H1 (cell line): Measurements from ENCODE around the gene IL20RB. TPM values are rescaled to one million over a fixed set of nuclear protein-coding genes. Genes with fewer than 3 reads are reported as not detected.

Source experiments
- CTCF ChIA-PET: fragments of 300-600 bp; sonication (Branson Sonifier 250); formaldehyde crosslinking; loops from one replicate; lab custom pipeline; 2021; ENCODE audit not compliant: partially characterized antibody; lab: Charles Lee
- POLR2A ChIA-PET: fragments of 300-600 bp; sonication (Branson Sonifier 250); formaldehyde crosslinking; loops from one replicate; lab custom pipeline; 2021; ENCODE audit warnings: inconsistent platforms; ENCODE audit not compliant: partially characterized antibody; lab: Charles Lee
- DNase-seq, 2 experiments: peaks; one replicate each; pipeline versions ENCODE4 v3.0.0 to v3.0.0-alpha.2; 2010 to 2022; ENCODE audit warnings: low spot score in 2 of 2, low read depth in 1 of 2, mixed read lengths in 1 of 2
- FAIRE-seq: peaks from 2 replicates; lab custom pipeline; 2011; peaks lifted over from hg19 to GRCh38; lab: Jason Lieb, UNC
- H2AFZ ChIP-seq: 2 replicates; pipeline ENCODE4 v1.8.1; 2012; ENCODE audit warnings: low read length, inconsistent platforms
- H2AK5ac ChIP-seq: 2 replicates; pipeline ENCODE4 v1.6.1; 2013; ENCODE audit warnings: low read depth, low read length
- H2BK120ac ChIP-seq: replicated peaks from 2 replicates; pipeline ENCODE3; 2013; ENCODE audit warnings: low read depth, low read length, inconsistent platforms
- H2BK12ac ChIP-seq: 2 replicates; pipeline ENCODE4 v1.6.1; 2013; ENCODE audit warnings: low read depth, low read length
- H2BK15ac ChIP-seq: 2 replicates; pipeline ENCODE4 v1.6.1; 2013; ENCODE audit warnings: low read length
- H2BK20ac ChIP-seq: 2 replicates; pipeline ENCODE4 v1.6.1; 2013; ENCODE audit warnings: low read length
- H2BK5ac ChIP-seq: 2 replicates; pipeline ENCODE4 v1.6.1; 2013; ENCODE audit warnings: low read depth, low read length
- H3K14ac ChIP-seq: 2 replicates; pipeline ENCODE4 v1.6.1; 2013; ENCODE audit warnings: inconsistent platforms; ENCODE audit not compliant: insufficient read length
- H3K18ac ChIP-seq: 2 replicates; pipeline ENCODE4 v1.6.1; 2013; ENCODE audit warnings: low read length; ENCODE audit errors: extremely low read depth
- H3K23ac ChIP-seq: 2 replicates; pipeline ENCODE4 v1.6.1; 2013; ENCODE audit warnings: inconsistent platforms; ENCODE audit not compliant: insufficient read length
- H3K23me2 ChIP-seq: 2 replicates; pipeline ENCODE4 v1.6.1; 2013; ENCODE audit warnings: low read depth, low read length
- H3K27ac ChIP-seq: 2 replicates; pipeline ENCODE4 v1.6.1; 2011; ENCODE audit warnings: low read depth, low read length, inconsistent platforms
- H3K27me3 ChIP-seq, 4 experiments: replicated peaks in 1 of 4; 1 replicate in 1 of 4; 2 replicates in 3 of 4; pipeline versions ENCODE4 v1.6.1 to v1.8.1; 2011 to 2013; ENCODE audit warnings: low read length in 3 of 4, mild to moderate bottlenecking in 3 of 4, inconsistent platforms in 2 of 4, mixed read lengths in 2 of 4, moderate library complexity in 1 of 4; ENCODE audit not compliant: control insufficient read depth in 3 of 4, insufficient read depth in 3 of 4; ENCODE audit errors: extremely low read depth in 1 of 4
- H3K36me3 ChIP-seq, 4 experiments: 2 replicates each; pipeline versions ENCODE4 v1.6.1 to v1.8.1; 2011 to 2013; ENCODE audit warnings: mild to moderate bottlenecking in 4 of 4, low read length in 3 of 4, moderate library complexity in 2 of 4, control low read depth in 1 of 4, inconsistent platforms in 1 of 4; ENCODE audit not compliant: insufficient read depth in 4 of 4, control insufficient read depth in 2 of 4
- H3K4ac ChIP-seq: replicated peaks from 2 replicates; pipeline ENCODE3; 2013; ENCODE audit warnings: low read length, low read depth, mixed read lengths, inconsistent platforms; ENCODE audit not compliant: insufficient read length
- H3K4me1 ChIP-seq, 4 experiments: replicated peaks in 1 of 4; 1 replicate in 1 of 4; 2 replicates in 3 of 4; pipeline versions ENCODE4 v1.6.1 to v1.8.1; 2011 to 2013; ENCODE audit warnings: low read length in 3 of 4, inconsistent platforms in 2 of 4, mixed read lengths in 1 of 4; ENCODE audit not compliant: insufficient read depth in 4 of 4, control insufficient read depth in 3 of 4
- H3K4me2 ChIP-seq, 2 experiments: 2 replicates each; pipeline versions ENCODE4 v1.6.1 to v1.8.1; 2011 to 2013; ENCODE audit warnings: low read depth in 2 of 2, low read length in 2 of 2, control low read depth in 1 of 2, inconsistent platforms in 1 of 2, mild to moderate bottlenecking in 1 of 2; ENCODE audit not compliant: insufficient read depth in 1 of 2
- H3K4me3 ChIP-seq, 4 experiments: fragments of 200-600, 300-600 bp in 1 of 4; sonication (generic), shearing (Covaris generic), sonication (Bioruptor Twin) in 1 of 4; 2 replicates each; pipeline versions ENCODE4 v1.5.1 to v1.8.1; 2011 to 2016; ENCODE audit warnings: low read length in 4 of 4, low read depth in 3 of 4, control low read depth in 2 of 4, inconsistent platforms in 2 of 4, mild to moderate bottlenecking in 2 of 4, mixed read lengths in 1 of 4, moderate library complexity in 1 of 4; ENCODE audit not compliant: insufficient read depth in 2 of 4; ENCODE audit errors: extremely low read depth in 1 of 4
- H3K56ac ChIP-seq: replicated peaks from 2 replicates; pipeline ENCODE3; 2013; ENCODE audit warnings: low read depth, mild to moderate bottlenecking, mixed read lengths, low read length, inconsistent platforms; ENCODE audit not compliant: insufficient read length
- H3K79me1 ChIP-seq: 2 replicates; pipeline ENCODE4 v1.6.1; 2013; ENCODE audit warnings: low read depth, low read length, control low read depth
- H3K79me2 ChIP-seq, 2 experiments: 2 replicates each; pipeline versions ENCODE4 v1.6.1 to v1.8.1; 2012 to 2013; ENCODE audit warnings: low read length in 2 of 2, mild to moderate bottlenecking in 2 of 2, inconsistent platforms in 1 of 2; ENCODE audit not compliant: insufficient read depth in 2 of 2, control insufficient read depth in 1 of 2
- H3K9ac ChIP-seq, 4 experiments: replicated peaks in 1 of 4; 1 replicate in 1 of 4; 2 replicates in 3 of 4; pipeline versions ENCODE4 v1.6.1 to v1.8.1; 2011 to 2013; ENCODE audit warnings: low read depth in 3 of 4, low read length in 3 of 4, control low read depth in 2 of 4, mild to moderate bottlenecking in 2 of 4, moderate library complexity in 2 of 4, inconsistent platforms in 1 of 4; ENCODE audit errors: extremely low read depth in 1 of 4
- H3K9me3 ChIP-seq, 2 experiments: 2 replicates each; pipeline versions ENCODE4 v1.6.1 to v1.8.1; 2012 to 2013; ENCODE audit warnings: mild to moderate bottlenecking in 2 of 2, moderate library complexity in 2 of 2, control low read depth in 1 of 2, inconsistent platforms in 1 of 2, low read depth in 1 of 2, low read length in 1 of 2, mixed read lengths in 1 of 2; ENCODE audit not compliant: insufficient read depth in 2 of 2
- H4K20me1 ChIP-seq, 2 experiments: replicated peaks in 1 of 2; 2 replicates each; pipeline versions ENCODE3 to v1.8.1; 2011 to 2013; ENCODE audit warnings: inconsistent platforms in 2 of 2, low read length in 2 of 2, mild to moderate bottlenecking in 1 of 2; ENCODE audit not compliant: insufficient read depth in 2 of 2, control insufficient read depth in 1 of 2
- H4K5ac ChIP-seq: 2 replicates; pipeline ENCODE4 v1.6.1; 2013; ENCODE audit warnings: low read length, low read depth, mixed read lengths, inconsistent platforms; ENCODE audit not compliant: insufficient read length
- H4K8ac ChIP-seq: 2 replicates; pipeline ENCODE4 v1.8.0; 2013; ENCODE audit warnings: mild to moderate bottlenecking, moderate library complexity, low read length, inconsistent platforms; ENCODE audit not compliant: insufficient read depth; ENCODE audit errors: extremely low read depth
- H4K91ac ChIP-seq: replicated peaks from 2 replicates; pipeline ENCODE3; 2013; ENCODE audit warnings: low read length, mixed read lengths, inconsistent platforms; ENCODE audit not compliant: insufficient read length
- POU5F1 ChIP-seq: IDR thresholded peaks from 2 replicates; pipeline ENCODE4 v1.6.1; 2011; ENCODE audit warnings: low read depth, mild to moderate bottlenecking, low read length, moderate library complexity
- SIX5 ChIP-seq: IDR thresholded peaks from 2 replicates; pipeline ENCODE4 v1.6.1; 2011; ENCODE audit warnings: mild to moderate bottlenecking, low read depth, low read length
- WGBS, 2 experiments: shearing (Covaris generic) in 1 of 2; methylation state at CpG; one replicate each; pipeline versions ENCODE4 v1.1.6 to v1.1.7; 2013 to 2015; ENCODE audit warnings: low lambda C conversion rate in 2 of 2, mixed read lengths in 2 of 2, inconsistent platforms in 1 of 2, low coverage in 1 of 2, missing lambda C conversion rate in 1 of 2; ENCODE audit not compliant: insufficient replicate concordance in 2 of 2, insufficient coverage in 1 of 2, insufficient read length in 1 of 2; ENCODE audit errors: extremely low coverage in 1 of 2, missing lambda C conversion rate in 1 of 2; 5-methylcytosine and 5-hydroxymethylcytosine counted together
- polyA plus RNA-seq, 7 experiments: library from polyadenylated mRNA; depleted of rRNA in 3 of 7; stranded (reverse) in 5 of 7; unstranded in 2 of 7; fragments of >200 nt in 5 of 7; fragments of 200-250 nt in 2 of 7; gene quantifications; 1 replicate in 5 of 7; 2 replicates in 1 of 7; 4 replicates in 1 of 7; pipeline versions ENCODE4 v1.2.1 to v1.2.3, GENCODE V29; 2011 to 2013; ENCODE audit warnings: missing spikeins in 2 of 7, mixed read lengths in 2 of 7
- total RNA-seq: library from RNA; stranded (reverse); fragmentation: NEBNext Ultra II Directional; extraction: Animal tissue kit (Norgen Biotek cat#: 25700); gene quantifications from 2 replicates; pipeline ENCODE4 v1.2.1, GENCODE V29; 2021

The IL20RB gene
- total and polyA plus RNA-seq, 2 of the 8 experiments (the other 6 are each of a cell fraction or from before 2014, with no cell fraction given): 1.6 to 1.8 TPM

DNA sequence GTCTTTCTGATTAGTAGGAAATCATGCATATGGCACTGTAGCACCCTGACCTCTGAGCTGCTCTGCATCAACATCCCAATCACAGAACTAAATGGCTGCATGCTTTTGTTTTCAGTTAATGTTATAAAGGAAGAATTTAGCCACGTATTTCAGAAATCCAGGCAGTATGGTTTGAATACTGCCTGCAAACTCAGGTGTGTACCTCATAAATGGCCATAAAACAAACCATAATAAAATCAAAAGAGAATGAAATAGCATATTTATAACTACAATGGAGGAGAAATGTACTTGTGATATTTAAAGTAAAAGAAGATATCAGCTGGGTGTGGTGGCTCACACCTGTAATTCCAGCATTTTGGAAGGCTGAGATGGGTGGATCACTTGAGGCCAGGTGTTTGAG, 94.5 kb downstream of the IL20RB start:
- Histone ChIP-seq H3K9ac (no peak overlapping the region), H3K18ac (no peak overlapping the region)

More for the DNA sequence above, 94.5 kb downstream of the IL20RB start:
- FAIRE-seq (no peak), DNase-seq (no peak)
- Histone ChIP-seq H3K27ac (no peak overlapping the region), H3K4me1 (peaks cover 0 to 3% (median under 1%) of the 10 kb centered on the region in 4 experiments; a peak in 3 of 7 replicates), H3K23me2 (no peaks in the 10 kb centered on the region), H2BK12ac (no peak overlapping the region), H2BK5ac (no peak overlapping the region), H3K56ac (no peak overlapping the region), H2AK5ac (no peak overlapping the region), H3K4ac (no peak overlapping the region), H2BK120ac (no peak overlapping the region), H3K9me3 (no peaks in the 10 kb centered on the region), H2BK15ac (no peak overlapping the region), H3K4me3 (no peak overlapping the region), H3K23ac (no peak overlapping the region), H3K79me2 (no peaks in the 10 kb centered on the region), H3K36me3 (no peaks in the 10 kb centered on the region), H4K8ac (no peak overlapping the region), H3K27me3 (no peaks in the 10 kb centered on the region), H2AFZ (no peak overlapping the region), H2BK20ac (no peak overlapping the region), H3K79me1 (no peaks in the 10 kb centered on the region; the same call in 1 of the 2 replicates), H4K91ac (no peak overlapping the region), H3K14ac (no peak overlapping the region), H4K20me1 (no peaks in the 10 kb centered on the region), H4K5ac (no peak overlapping the region), H3K4me2 (no peak overlapping the region)
- no peak for TF ChIP-seq POU5F1
- no peak for TF ChIP-seq SIX5
- WGBS, 2 experiments: 94% methylated on average over 1 of the region's 1 CpG; no CpG with 5 or more reads in 1 of the 2 experiments
- ChIA-PET POLR2A (no interaction called here), CTCF (interaction anchor here (1.5 to 2.5 kb wide), 2 partner anchors 11 to 59 kb away, joined by 5 to 6 read pairs; no protein-coding TSS in a partner anchor)

Other genes starting within 250 kb of the IL20RB start
- gene STAG1, start 205.6 kb upstream of the IL20RB start, total RNA-seq: 20.7 and 23.4 TPM in 2 replicates
- gene STAG1, start 205.6 kb upstream of the IL20RB start, polyA plus RNA-seq (2011; rRNA removed): 2.2 and 4.6 TPM in 2 replicates
- 4.7 and 5.2 TPM in 2 replicates for gene SLC35G2, start 138.9 kb upstream of the IL20RB start, total RNA-seq
- gene SLC35G2, start 138.9 kb upstream of the IL20RB start, polyA plus RNA-seq (2011; rRNA removed): 2.4 and 6.4 TPM in 2 replicates
- gene NCK1, start 95.8 kb upstream of the IL20RB start, total RNA-seq: 28.5 and 28.7 TPM in 2 replicates
- 5.1 and 10.0 TPM in 2 replicates for gene NCK1, start 95.8 kb upstream of the IL20RB start, polyA plus RNA-seq (2011; rRNA removed)